H1 (cell line): ENCODE measurements around the gene SURF4. TPM values are rescaled to one million over a fixed set of nuclear protein-coding genes. Genes with fewer than 3 reads are reported as not detected.

ENCODE experiments used
- CTCF ChIP-seq, 3 experiments: IDR thresholded peaks; 1 replicate in 2 of 3; 2 replicates in 1 of 3; pipeline versions ENCODE4 v1.5.1 to v1.6.1; 2011; ENCODE audit warnings: low read length in 3 of 3, mild to moderate bottlenecking in 3 of 3, inconsistent platforms in 2 of 3, low read depth in 1 of 3, moderate library complexity in 1 of 3; ENCODE audit not compliant: insufficient read depth in 1 of 3; ENCODE audit errors: control extremely low read depth in 1 of 3
- FOSL1 ChIP-seq: IDR thresholded peaks from 2 replicates; pipeline ENCODE4 v1.6.1; 2011; ENCODE audit warnings: mild to moderate bottlenecking, low read depth, low read length, moderate library complexity; ENCODE audit not compliant: insufficient read depth
- GABPA ChIP-seq: IDR thresholded peaks from 2 replicates; pipeline ENCODE4 v1.6.1; 2011; ENCODE audit warnings: mild to moderate bottlenecking, low read length, moderate library complexity, borderline replicate concordance; ENCODE audit not compliant: insufficient read depth
- MAFK ChIP-seq: IDR thresholded peaks from 2 replicates; pipeline ENCODE4 v1.6.1; 2012; ENCODE audit warnings: low read depth, mild to moderate bottlenecking, improper control_type of control experiment, low read length
- RAD21 ChIP-seq, 2 experiments: IDR thresholded peaks in 1 of 2; conservative IDR thresholded peaks in 1 of 2; 2 replicates each; pipeline ENCODE4 v1.6.1; 2011; ENCODE audit warnings: low read depth in 2 of 2, low read length in 2 of 2, improper control_type of control experiment in 1 of 2, inconsistent platforms in 1 of 2, mild to moderate bottlenecking in 1 of 2, moderate library complexity in 1 of 2
- SIX5 ChIP-seq: IDR thresholded peaks from 2 replicates; pipeline ENCODE4 v1.6.1; 2011; ENCODE audit warnings: mild to moderate bottlenecking, low read depth, low read length
- polyA plus RNA-seq, 7 experiments: library from polyadenylated mRNA; depleted of rRNA in 3 of 7; stranded (reverse) in 5 of 7; unstranded in 2 of 7; fragments of >200 nt in 5 of 7; fragments of 200-250 nt in 2 of 7; gene quantifications; 1 replicate in 5 of 7; 2 replicates in 1 of 7; 4 replicates in 1 of 7; pipeline versions ENCODE4 v1.2.1 to v1.2.3, GENCODE V29; 2011 to 2013; ENCODE audit warnings: missing spikeins in 2 of 7, mixed read lengths in 2 of 7
- total RNA-seq: library from RNA; stranded (reverse); fragmentation: NEBNext Ultra II Directional; extraction: Animal tissue kit (Norgen Biotek cat#: 25700); gene quantifications from 2 replicates; pipeline ENCODE4 v1.2.1, GENCODE V29; 2021

SURF4 gene
- total and polyA plus RNA-seq, 2 of the 8 experiments (the other 6 are each of a cell fraction or from before 2014, with no cell fraction given): 176 to 182 TPM

GRCh38 chr9:133380734-133381133, 4.9 kb upstream of the SURF4 start (continued):
- TF ChIP-seq CTCF (IDR thresholded peaks at IDR 0.05; ENCODE audit: control extremely low read depth in 1 of 3, insufficient read depth in 1 of 3, low read depth in 1 of 3, low read length in 3 of 3): no peak
- TF ChIP-seq RAD21 (IDR thresholded peaks at IDR 0.05 in 1 of 2, conservative IDR thresholded peaks at IDR 0.05 in 1 of 2; ENCODE audit: low read depth in 2 of 2, low read length in 2 of 2): no peak
- TF ChIP-seq GABPA: no peak
- TF ChIP-seq FOSL1: no peak
- TF ChIP-seq MAFK: no peak
- TF ChIP-seq SIX5: no peak
